Endothelial cell of umbilical vein (primary cell): Measurements from ENCODE around the gene BORCS6. TPM values are rescaled to one million over a fixed set of nuclear protein-coding genes. Genes with fewer than 3 reads are reported as not detected.

Experiments used
- BruUV-seq: library from RNA; stranded (reverse); fragments of 400-500 nt; replicated peaks from 2 replicates; lab custom pipeline; 2021; lab: Mats Ljungman, UMichigan
- CTCF ChIA-PET: fragments of 300-600, 350-600 bp; sonication (Branson Sonifier 250); formaldehyde crosslinking; loops from one replicate; lab custom pipeline; 2021; ENCODE audit warnings: antibody characterized with exemption, inconsistent platforms; lab: Charles Lee
- POLR2A ChIA-PET: fragments of 300-600, 350-600 bp; sonication (Branson Sonifier 250); formaldehyde crosslinking; loops from one replicate; lab custom pipeline; 2021; ENCODE audit warnings: antibody characterized with exemption, inconsistent platforms; lab: Charles Lee
- DNase-seq: peaks from one replicate; pipeline ENCODE4 v3.0.0-alpha.2; 2011; ENCODE audit warnings: low read depth, low spot score
- FAIRE-seq: peaks from 2 replicates; lab custom pipeline; 2011; peaks lifted over from hg19 to GRCh38; lab: Jason Lieb, UNC
- H2AFZ ChIP-seq: 2 replicates; pipeline ENCODE4 v1.6.0; 2012; ENCODE audit warnings: low read depth, low read length, control low read depth, inconsistent platforms
- H3K27ac ChIP-seq: 2 replicates; pipeline ENCODE4 v1.5.1; 2011; ENCODE audit warnings: low read depth, mild to moderate bottlenecking, control low read depth, low read length, moderate library complexity; ENCODE audit not compliant: insufficient read depth
- H3K27me3 ChIP-seq, 2 experiments: 2 replicates each; pipeline versions ENCODE4 v1.6.0 to v1.6.1; 2011; ENCODE audit warnings: low read length in 2 of 2, mixed read lengths in 1 of 2; ENCODE audit not compliant: control insufficient read depth in 2 of 2, insufficient read depth in 2 of 2
- H3K36me3 ChIP-seq, 2 experiments: 2 replicates in 1 of 2; 3 replicates in 1 of 2; pipeline ENCODE4 v1.5.1; 2011; ENCODE audit warnings: low read length in 2 of 2, mild to moderate bottlenecking in 1 of 2, moderate library complexity in 1 of 2; ENCODE audit not compliant: control insufficient read depth in 2 of 2, insufficient read depth in 2 of 2; ENCODE audit errors: extremely low read depth in 1 of 2
- H3K4me1 ChIP-seq: 3 replicates; pipeline ENCODE4 v1.5.1; 2011; ENCODE audit warnings: mild to moderate bottlenecking, low read length; ENCODE audit not compliant: control insufficient read depth, insufficient read depth; ENCODE audit errors: extremely low read depth
- H3K4me2 ChIP-seq: 2 replicates; pipeline ENCODE4 v1.6.1; 2011; ENCODE audit warnings: low read length, control low read depth, mixed read lengths; ENCODE audit not compliant: insufficient read depth
- H3K4me3 ChIP-seq, 3 experiments: fragments of 200-600 bp in 1 of 3; sonication (generic), shearing (Covaris generic) in 1 of 3; replicated peaks in 1 of 3; 2 replicates each; pipeline ENCODE4 v1.5.1; 2011 to 2016; ENCODE audit warnings: control low read depth in 3 of 3, low read length in 3 of 3, mild to moderate bottlenecking in 2 of 3, inconsistent platforms in 1 of 3, low read depth in 1 of 3, moderate library complexity in 1 of 3; ENCODE audit not compliant: insufficient read depth in 1 of 3
- H3K79me2 ChIP-seq: 2 replicates; pipeline ENCODE4 v1.6.0; 2012; ENCODE audit warnings: low read length, inconsistent platforms; ENCODE audit not compliant: control insufficient read depth, insufficient read depth
- H3K9ac ChIP-seq: replicated peaks from 2 replicates; pipeline ENCODE3; 2011; ENCODE audit warnings: low read length, control low read depth; ENCODE audit not compliant: insufficient read depth; ENCODE audit errors: extremely low read depth
- H3K9me1 ChIP-seq: replicated peaks from 3 replicates; pipeline ENCODE4 v1.6.0; 2011; ENCODE audit warnings: mild to moderate bottlenecking, low read length; ENCODE audit not compliant: control insufficient read depth, insufficient read depth; ENCODE audit errors: extremely low read depth
- H3K9me3 ChIP-seq: replicated peaks from 2 replicates; pipeline ENCODE4 v1.5.1; 2012; ENCODE audit warnings: low read length, inconsistent platforms; ENCODE audit not compliant: control insufficient read depth, insufficient read depth
- H4K20me1 ChIP-seq: replicated peaks from 2 replicates; pipeline ENCODE3; 2011; ENCODE audit warnings: mild to moderate bottlenecking, low read length; ENCODE audit not compliant: control insufficient read depth, insufficient read depth; ENCODE audit errors: extremely low read depth
- EZH2 ChIP-seq: IDR thresholded peaks from 2 replicates; pipeline ENCODE4 v1.6.1; 2012; ENCODE audit warnings: borderline replicate concordance, low read depth, mild to moderate bottlenecking, moderate library complexity, low read length, inconsistent platforms; ENCODE audit not compliant: severe bottlenecking
- MAX ChIP-seq: IDR thresholded peaks from 2 replicates; pipeline ENCODE4 v1.6.1; 2011; ENCODE audit not compliant: insufficient read depth, insufficient read length
- MYC ChIP-seq: IDR thresholded peaks from one replicate; pipeline ENCODE4 v1.6.1; 2011; ENCODE audit warnings: mild to moderate bottlenecking, low read depth, low read length
- POLR2A ChIP-seq: IDR thresholded peaks from 2 replicates; pipeline ENCODE4 v1.6.1; 2012; ENCODE audit warnings: low read depth, mild to moderate bottlenecking, control low read depth, low read length
- POLR2AphosphoS5 ChIP-seq: IDR thresholded peaks from 2 replicates; pipeline ENCODE4 v1.6.1; 2012; ENCODE audit warnings: low read depth, mild to moderate bottlenecking, control low read depth, low read length, moderate library complexity; ENCODE audit not compliant: insufficient read depth
- dilution Hi-C: fragments of 300-500 bp; cut with MboI; formaldehyde crosslinking; loops from one replicate; pipeline ENCODE4 v1.15.0; 2019; ENCODE audit warnings: low sequenced_read_pairs; ENCODE audit not compliant: extremely low pct_ligation_motif_present
- intact Hi-C: fragments of 100-400 bp; cut with micrococcal nuclease; formaldehyde crosslinking; loops from one replicate; pipeline ENCODE4 v1.10.0; 2022
- polyA plus RNA-seq, 4 experiments: library from polyadenylated mRNA; depleted of rRNA in 3 of 4; stranded (reverse) in 3 of 4; unstranded in 1 of 4; fragments of >200 nt; gene quantifications; 2 replicates each; pipeline versions ENCODE4 v1.2.1 to v1.2.3, GENCODE V29; 2011 to 2012; ENCODE audit warnings: missing spikeins in 1 of 4
- total RNA-seq: library from RNA; stranded (reverse); gene quantifications from 2 replicates; pipeline ENCODE4 v1.2.3, GENCODE V29; 2021
- TF ChIP-seq, protein P1 (sequence below), 2 donors: IDR thresholded peaks; 1 replicate in 1 of 2; 2 replicates in 1 of 2; pipeline ENCODE4 v1.5.1; 2011; ENCODE audit warnings: low read length in 2 of 2, mild to moderate bottlenecking in 2 of 2, moderate library complexity in 2 of 2, control low read depth in 1 of 2, inconsistent platforms in 1 of 2, low read depth in 1 of 2; ENCODE audit not compliant: insufficient read depth in 1 of 2; ENCODE audit errors: extremely low read depth in 1 of 2

Gene BORCS6
- total and polyA plus RNA-seq, 2 donors (not counting 3 experiments of a cell fraction or from before 2014, with no cell fraction given), result 8.0 to 9.0 TPM

- no peaks in the 10 kb centered on the region for H3K27me3 ChIP-seq
- H3K27ac ChIP-seq, result peak within 1 kb of the TSS; percentile 29
- peaks cover 23% of the 10 kb centered on the region for H3K4me1 ChIP-seq
- DNase-seq (peak; percentile 85), FAIRE-seq (peak; percentile 86)
- BruUV-seq, result TSS peak; percentile 52
- dilution Hi-C loops (no loop called here), intact Hi-C loops (no loop called here)
- CTCF ChIA-PET, result interaction anchor here (1.1 to 1.4 kb wide), 3 partner anchors 9 to 116 kb away, joined by 3 to 4 read pairs (median 3); no protein-coding TSS in a partner anchor
- no peaks in the 10 kb centered on the region for H4K20me1 ChIP-seq
- H3K36me3 ChIP-seq, result no peaks in the 10 kb centered on the region
- peak within 1 kb of the TSS; percentile 91 for H2AFZ ChIP-seq
- no peaks in the 10 kb centered on the region for H3K9me3 ChIP-seq
- H3K9me1 ChIP-seq, result no peaks in the 10 kb centered on the region
- H3K4me3 ChIP-seq, result peak within 1 kb of the TSS; percentile 21 to 61 (median 42)
- peak within 1 kb of the TSS; percentile 64 for H3K4me2 ChIP-seq
- H3K79me2 ChIP-seq, result no peaks in the 10 kb centered on the region
- H3K9ac ChIP-seq, result peak within 1 kb of the TSS; percentile 69
- POLR2A ChIA-PET, result no interaction called here
- TF ChIP-seq MAX, result peak; percentile 9
- peak; percentile 58 for TF ChIP-seq POLR2AphosphoS5
- no peak for TF ChIP-seq EZH2
- peak; percentile 67 for TF ChIP-seq POLR2A
- TF ChIP-seq MYC, result no peak
- TF ChIP-seq, protein P1, sequence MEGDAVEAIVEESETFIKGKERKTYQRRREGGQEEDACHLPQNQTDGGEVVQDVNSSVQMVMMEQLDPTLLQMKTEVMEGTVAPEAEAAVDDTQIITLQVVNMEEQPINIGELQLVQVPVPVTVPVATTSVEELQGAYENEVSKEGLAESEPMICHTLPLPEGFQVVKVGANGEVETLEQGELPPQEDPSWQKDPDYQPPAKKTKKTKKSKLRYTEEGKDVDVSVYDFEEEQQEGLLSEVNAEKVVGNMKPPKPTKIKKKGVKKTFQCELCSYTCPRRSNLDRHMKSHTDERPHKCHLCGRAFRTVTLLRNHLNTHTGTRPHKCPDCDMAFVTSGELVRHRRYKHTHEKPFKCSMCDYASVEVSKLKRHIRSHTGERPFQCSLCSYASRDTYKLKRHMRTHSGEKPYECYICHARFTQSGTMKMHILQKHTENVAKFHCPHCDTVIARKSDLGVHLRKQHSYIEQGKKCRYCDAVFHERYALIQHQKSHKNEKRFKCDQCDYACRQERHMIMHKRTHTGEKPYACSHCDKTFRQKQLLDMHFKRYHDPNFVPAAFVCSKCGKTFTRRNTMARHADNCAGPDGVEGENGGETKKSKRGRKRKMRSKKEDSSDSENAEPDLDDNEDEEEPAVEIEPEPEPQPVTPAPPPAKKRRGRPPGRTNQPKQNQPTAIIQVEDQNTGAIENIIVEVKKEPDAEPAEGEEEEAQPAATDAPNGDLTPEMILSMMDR (IDR thresholded peaks at IDR 0.05; ENCODE audit: extremely low read depth in 1 of 2, insufficient read depth in 1 of 2, low read depth in 1 of 2, low read length in 2 of 2), result peak in 1 of 2 donors; percentile 10
Measured at GRCh38 chr17:8176197-8176940, 13.6 kb downstream of the BORCS6 start, which contains the start of gene TMEM107. TSS of gene TMEM107 (minus strand) at chr17:8176380. CDS start at chr17:8176286, 94 bp downstream.
